ENCODE results near the gene EDARADD.
"Not testable (repeated sequence)": the region's sequence is repeated elsewhere in the genome, so short reads cannot be mapped to it uniquely, and the experiment has no call there.

EDARADD gene

GRCh38 chr1:236393681-236394481, at the start of gene EDARADD:
Gene EDARADD (plus strand): TSS chr1:236394286. CDS start chr1:236394445, 159 bp downstream.
- DNase-seq (ENCODE audit: low spot score), result no peak

- DNase-seq (ENCODE audit: low spot score), result no peak
Measured at GRCh38 chr1:236345728-236346127, 48.4 kb upstream of the EDARADD start.

- no peak for DNase-seq (ENCODE audit: low spot score)
Measured at GRCh38 chr1:236348071-236348470, 46.0 kb upstream of the EDARADD start.

GRCh38 chr1:236350308-236350707, 43.8 kb upstream of the EDARADD start:
- DNase-seq (ENCODE audit: low spot score), result no peak

GRCh38 chr1:236351875-236352573, 42.1 kb upstream of the EDARADD start:
- no peak for DNase-seq (ENCODE audit: low spot score)

GRCh38 chr1:236352747-236353146, 41.3 kb upstream of the EDARADD start:
- not testable (repeated sequence) for DNase-seq (ENCODE audit: low spot score)

- DNase-seq (ENCODE audit: low spot score), result no peak
Measured at GRCh38 chr1:236353813-236354212, 40.3 kb upstream of the EDARADD start.

GRCh38 chr1:236354330-236355147, 39.5 kb upstream of the EDARADD start:
- DNase-seq (ENCODE audit: low spot score), result no peak

- DNase-seq (ENCODE audit: low spot score), result no peak
Measured at GRCh38 chr1:236356141-236356540, 37.9 kb upstream of the EDARADD start.

- DNase-seq (ENCODE audit: low spot score), result no peak
Measured at GRCh38 chr1:236361909-236362590, 32.0 kb upstream of the EDARADD start.

GRCh38 chr1:236363237-236363636, 30.8 kb upstream of the EDARADD start:
- DNase-seq (ENCODE audit: low spot score), result no peak

- DNase-seq (ENCODE audit: low spot score), result no peak
Measured at GRCh38 chr1:236365999-236366570, 28.0 kb upstream of the EDARADD start.

- DNase-seq (ENCODE audit: low spot score), result not testable (repeated sequence)
Measured at GRCh38 chr1:236366681-236367080, 27.4 kb upstream of the EDARADD start.

GRCh38 chr1:236370420-236370819, 23.7 kb upstream of the EDARADD start:
- no peak for DNase-seq (ENCODE audit: low spot score)

- DNase-seq (ENCODE audit: low spot score), result no peak
Measured at GRCh38 chr1:236371083-236371482, 23.0 kb upstream of the EDARADD start.

GRCh38 chr1:236377832-236378535, 16.1 kb upstream of the EDARADD start:
- no peak for DNase-seq (ENCODE audit: low spot score)

GRCh38 chr1:236381565-236382158, 12.4 kb upstream of the EDARADD start:
- DNase-seq (ENCODE audit: low spot score), result no peak

- DNase-seq (ENCODE audit: low spot score), result no peak
Measured at GRCh38 chr1:236388332-236388731, 5.8 kb upstream of the EDARADD start.

GRCh38 chr1:236389253-236389652, 4.8 kb upstream of the EDARADD start:
- DNase-seq (ENCODE audit: low spot score), result no peak

GRCh38 chr1:236391008-236391407, 3.1 kb upstream of the EDARADD start:
- no peak for DNase-seq (ENCODE audit: low spot score)

GRCh38 chr1:236392182-236392581, 1.9 kb upstream of the EDARADD start:
- DNase-seq (ENCODE audit: low spot score), result no peak
